AG04449 (cell line): Measurements from ENCODE around the gene ZSCAN9.

Source experiments
- CTCF ChIA-PET: fragments of 350-600 bp; formaldehyde crosslinking; extraction: SDS; loops from one replicate; lab custom pipeline; 2021; ENCODE audit warnings: antibody characterized with exemption; lab: Yijun Ruan, JAX
- POLR2A ChIA-PET: fragments of 400-600, 350-600 bp; formaldehyde crosslinking; extraction: SDS; loops from one replicate; lab custom pipeline; 2020; ENCODE audit warnings: antibody characterized with exemption, inconsistent platforms; lab: Yijun Ruan, JAX
- DNase-seq: peaks from one replicate; pipeline ENCODE4 v3.0.0-alpha.2; 2010; ENCODE audit warnings: low read depth, low spot score
- H3K4me3 ChIP-seq: 2 replicates; pipeline ENCODE4 v1.5.1; 2011; ENCODE audit warnings: low read depth, mild to moderate bottlenecking, control low read depth, low read length
- CTCF ChIP-seq: IDR thresholded peaks from one replicate; pipeline ENCODE4 v1.5.1; 2011; ENCODE audit warnings: mild to moderate bottlenecking, moderate library complexity, low read length, control low read depth, inconsistent platforms; ENCODE audit not compliant: insufficient read depth; ENCODE audit errors: missing control alignments

ZSCAN9 gene

GRCh38 chr6:28225056-28225834 is at the start of gene ZSCAN9:
Gene ZSCAN9, plus strand, starts transcription at chr6:28225275. Its CDS starts 1,810 bp downstream, at chr6:28227085.
- no peak for TF ChIP-seq CTCF
- H3K4me3 ChIP-seq = peak within 1 kb of the TSS; percentile 82
- DNase-seq = peak; percentile 21
- ChIA-PET POLR2A (no interaction called here), CTCF (no interaction called here)

- no peak for DNase-seq
- ChIA-PET CTCF (no interaction called here), POLR2A (no interaction called here)
- no peak for TF ChIP-seq CTCF
- no peak overlapping the region for H3K4me3 ChIP-seq
These were observed 48.7 kb upstream of the ZSCAN9 start for GRCh38 chr6:28176373-28176772.

GRCh38 chr6:28182255-28182654 is 42.8 kb upstream of the ZSCAN9 start:
- ChIA-PET CTCF (no interaction called here), POLR2A (no interaction called here)
- DNase-seq = no peak
- H3K4me3 ChIP-seq = no peak overlapping the region
- no peak for TF ChIP-seq CTCF

- CTCF ChIA-PET = no interaction called here
- POLR2A ChIA-PET = no interaction called here
- DNase-seq = no peak
- TF ChIP-seq CTCF = no peak
- H3K4me3 ChIP-seq = no peak overlapping the region
These were observed 36.7 kb upstream of the ZSCAN9 start for GRCh38 chr6:28188111-28188979.

- ChIA-PET CTCF (no interaction called here), POLR2A (no interaction called here)
- TF ChIP-seq CTCF = no peak
These were observed 25.1 kb upstream of the ZSCAN9 start for GRCh38 chr6:28200020-28200419.

GRCh38 chr6:28203201-28203600 is 21.9 kb upstream of the ZSCAN9 start:
- POLR2A ChIA-PET = interaction anchor here (0.7 kb wide), 1 partner anchor 132 kb away, joined by 3 read pairs; no protein-coding TSS in a partner anchor
- no peak for TF ChIP-seq CTCF
- no peak for DNase-seq
- no peak overlapping the region for H3K4me3 ChIP-seq
- CTCF ChIA-PET = no interaction called here

More at GRCh38 chr6:28200020-28200419, 25.1 kb upstream of the ZSCAN9 start:
- H3K4me3 ChIP-seq = no peak overlapping the region
- no peak for DNase-seq
